HCT116 (cell line): ENCODE measurements around the gene MAPK7. TPM values are rescaled to one million over a fixed set of nuclear protein-coding genes. Genes with fewer than 3 reads are reported as not detected.

Experiments used
- ATAC-seq: fragments of 200-7000 bp; cut with Tn5 transposase; 2 replicates; pipeline ENCODE4 v1.9.1; 2020; ENCODE audit warnings: mild to moderate bottlenecking, moderate library complexity
- BruUV-seq: library from RNA; stranded (reverse); fragments of 400-500 nt; replicated peaks from 2 replicates; lab custom pipeline; 2021; lab: Mats Ljungman, UMichigan
- CTCF ChIA-PET: fragments of 300-600 bp; sonication (Branson Sonifier 250); formaldehyde crosslinking; loops from one replicate; lab custom pipeline; 2021; ENCODE audit warnings: antibody characterized with exemption; lab: Charles Lee
- POLR2A ChIA-PET: fragments of 300-600, 350-600 bp; sonication (Branson Sonifier 250); formaldehyde crosslinking; loops from one replicate; lab custom pipeline; 2021; ENCODE audit warnings: antibody characterized with exemption; lab: Charles Lee
- RAD21 ChIA-PET, 2 experiments: fragments of 300-600 bp; sonication (Branson Sonifier 250); formaldehyde crosslinking; loops; one replicate each; lab custom pipeline; 2023; ENCODE audit warnings: low total read pairs in 2 of 2; ENCODE audit not compliant: uncharacterized antibody in 2 of 2, unreplicated experiment in 2 of 2, low non-redundant PET in 1 of 2; lab: Charles Lee
- DNase-seq: peaks from one replicate; pipeline ENCODE4 v3.0.0-alpha.2; 2010; ENCODE audit warnings: low read depth, low spot score
- H2AFZ ChIP-seq: fragments of 200-600 bp; shearing (Covaris generic), sonication (generic); 2 replicates; pipeline ENCODE4 v1.6.1; 2017; ENCODE audit warnings: low read depth, mixed run types, mixed read lengths, antibody characterized with exemption, low read length; ENCODE audit not compliant: poor library complexity, severe bottlenecking
- H3K27ac ChIP-seq: 2 replicates; pipeline ENCODE4 v1.5.1; 2012; ENCODE audit warnings: low read depth, low read length
- H3K27me3 ChIP-seq: fragments of 200-600 bp; sonication (generic); 2 replicates; pipeline ENCODE4 v1.6.1; 2016; ENCODE audit warnings: mixed run types, low read length, mixed read lengths; ENCODE audit not compliant: insufficient read depth
- H3K36me3 ChIP-seq, 2 experiments: fragments of 200-500 bp in 1 of 2; fragments of 200-600 bp in 1 of 2; sonication (Bioruptor generic) in 1 of 2; sonication (generic) in 1 of 2; 2 replicates each; pipeline versions ENCODE4 v1.5.1 to v1.6.1; 2014 to 2016; ENCODE audit warnings: low read length in 2 of 2, inconsistent platforms in 1 of 2, mixed read lengths in 1 of 2, mixed run types in 1 of 2; ENCODE audit not compliant: insufficient read depth in 2 of 2, control insufficient read depth in 1 of 2
- H3K4me1 ChIP-seq, 2 experiments: fragments of 200-600 bp in 1 of 2; sonication (generic) in 1 of 2; 2 replicates each; pipeline versions ENCODE4 v1.5.1 to v1.6.1; 2012 to 2017; ENCODE audit warnings: low read length in 2 of 2, inconsistent platforms in 1 of 2, mild to moderate bottlenecking in 1 of 2, mixed read lengths in 1 of 2, mixed run types in 1 of 2, moderate library complexity in 1 of 2; ENCODE audit not compliant: insufficient read depth in 2 of 2, control insufficient read depth in 1 of 2
- H3K4me2 ChIP-seq: fragments of 200-600 bp; sonication (generic); 2 replicates; pipeline ENCODE4 v1.6.1; 2017; ENCODE audit warnings: mixed run types, low read length, mixed read lengths
- H3K4me3 ChIP-seq, 2 experiments: fragments of 200-600 bp in 1 of 2; sonication (generic) in 1 of 2; replicated peaks in 1 of 2; 2 replicates each; pipeline ENCODE4 v1.5.1; 2011 to 2016; ENCODE audit warnings: low read length in 2 of 2, control low read depth in 1 of 2, low read depth in 1 of 2, mild to moderate bottlenecking in 1 of 2, mixed read lengths in 1 of 2, mixed run types in 1 of 2
- H3K79me2 ChIP-seq: fragments of 200-600 bp; sonication (generic); 2 replicates; pipeline ENCODE4 v1.6.1; 2017; ENCODE audit warnings: mild to moderate bottlenecking, mixed run types, low read length, moderate library complexity, mixed read lengths; ENCODE audit not compliant: insufficient read depth
- H3K9ac ChIP-seq: fragments of 200-600 bp; sonication (generic); 2 replicates; pipeline ENCODE4 v1.6.1; 2016; ENCODE audit warnings: low read length, mixed read lengths
- H3K9me2 ChIP-seq: fragments of 200-600 bp; sonication (generic), shearing (Covaris generic); 2 replicates; pipeline ENCODE4 v1.6.1; 2017; ENCODE audit warnings: mixed run types, mild to moderate bottlenecking, moderate library complexity; ENCODE audit not compliant: insufficient read depth
- H3K9me3 ChIP-seq, 2 experiments: fragments of 200-500 bp in 1 of 2; fragments of 200-600 bp in 1 of 2; sonication (Bioruptor generic) in 1 of 2; sonication (generic) in 1 of 2; 2 replicates each; pipeline ENCODE4 v1.6.1; 2014 to 2017; ENCODE audit warnings: low read length in 2 of 2, mixed read lengths in 2 of 2, inconsistent platforms in 1 of 2, low read depth in 1 of 2, mild to moderate bottlenecking in 1 of 2, mixed run types in 1 of 2, moderate library complexity in 1 of 2; ENCODE audit not compliant: control insufficient read depth in 1 of 2, insufficient read depth in 1 of 2
- H4K20me1 ChIP-seq: fragments of 200-600 bp; sonication (generic), shearing (Covaris generic); 2 replicates; pipeline ENCODE4 v1.6.1; 2017; ENCODE audit warnings: mixed run types, mild to moderate bottlenecking, moderate library complexity; ENCODE audit not compliant: insufficient read depth
- ATF3 ChIP-seq: IDR thresholded peaks from 2 replicates; pipeline ENCODE4 v1.6.1; 2012
- CBX3 ChIP-seq: IDR thresholded peaks from 2 replicates; pipeline ENCODE4 v1.6.1; 2012; ENCODE audit warnings: low read depth
- CTCF ChIP-seq, 3 experiments: fragments of 200-600 bp in 1 of 3; sonication (generic) in 1 of 3; IDR thresholded peaks in 2 of 3; conservative IDR thresholded peaks in 1 of 3; 2 replicates each; pipeline ENCODE4 v1.5.1; 2012 to 2017; ENCODE audit warnings: low read depth in 2 of 3, low read length in 2 of 3, antibody characterized with exemption in 1 of 3, borderline replicate concordance in 1 of 3, control low read depth in 1 of 3, mild to moderate bottlenecking in 1 of 3, mixed read lengths in 1 of 3, mixed run types in 1 of 3, moderate library complexity in 1 of 3; ENCODE audit not compliant: insufficient read depth in 1 of 3
- ELF1 ChIP-seq: IDR thresholded peaks from 2 replicates; pipeline ENCODE4 v1.6.1; 2012; ENCODE audit warnings: low read depth, borderline replicate concordance
- EZH2 ChIP-seq: fragments of 200-600 bp; sonication (generic); IDR thresholded peaks from 2 replicates; pipeline ENCODE4 v1.6.1; 2017; ENCODE audit warnings: antibody characterized with exemption, mixed run types
- EZH2phosphoT487 ChIP-seq: fragments of 200-600 bp; IDR thresholded peaks from 2 replicates; pipeline ENCODE4 v1.6.1; 2018; ENCODE audit warnings: antibody characterized with exemption, borderline replicate concordance
- FOSL1 ChIP-seq: IDR thresholded peaks from 2 replicates; pipeline ENCODE4 v1.6.1; 2012; ENCODE audit warnings: low read depth
- MAX ChIP-seq: IDR thresholded peaks from 2 replicates; pipeline ENCODE4 v1.6.1; 2012
- POLR2AphosphoS5 ChIP-seq: IDR thresholded peaks from 2 replicates; pipeline ENCODE4 v1.6.1; 2011; ENCODE audit warnings: mild to moderate bottlenecking, low read depth, low read length, moderate library complexity
- RAD21 ChIP-seq: IDR thresholded peaks from 2 replicates; pipeline ENCODE4 v1.6.1; 2012; ENCODE audit warnings: low read depth, mild to moderate bottlenecking
- REST ChIP-seq: IDR thresholded peaks from 2 replicates; pipeline ENCODE4 v1.6.1; 2012; ENCODE audit warnings: low read depth
- SIN3A ChIP-seq: IDR thresholded peaks from 2 replicates; pipeline ENCODE4 v1.6.1; 2012; ENCODE audit warnings: low read depth
- SP1 ChIP-seq: IDR thresholded peaks from 2 replicates; pipeline ENCODE4 v1.6.1; 2012; ENCODE audit warnings: low read depth
- SRF ChIP-seq: IDR thresholded peaks from 2 replicates; pipeline ENCODE4 v1.6.1; 2012; ENCODE audit warnings: low read depth
- ZBTB33 ChIP-seq: IDR thresholded peaks from 2 replicates; pipeline ENCODE4 v1.6.1; 2011; ENCODE audit warnings: mild to moderate bottlenecking, low read length, moderate library complexity; ENCODE audit not compliant: insufficient replicate concordance; ENCODE audit errors: extremely low read depth
- ZFX ChIP-seq: fragments of 450-650 bp; IDR thresholded peaks from 2 replicates; pipeline ENCODE4 v1.6.1; 2017
- ZNF274 ChIP-seq: fragments of 200-500 bp; sonication (Bioruptor generic); IDR thresholded peaks from 2 replicates; pipeline ENCODE4 v1.6.1; 2014; ENCODE audit warnings: mild to moderate bottlenecking, low read depth, low read length, inconsistent platforms
- intact Hi-C: fragments of 100-400 bp; cut with micrococcal nuclease; formaldehyde crosslinking; loops from 2 replicates; pipeline ENCODE4 v1.10.0; 2022
- total RNA-seq: library from RNA; stranded (reverse); gene quantifications from one replicate; pipeline ENCODE4 v1.2.1, GENCODE V29; 2021; ENCODE audit not compliant: unreplicated experiment

MAPK7 gene
- total RNA-seq, 1 experiment from 2014 or later, result 15.3 TPM

GRCh38 chr17:19343256-19343630, 35.1 kb upstream of the MAPK7 start:
- H3K4me2 ChIP-seq, result no peak overlapping the region
- no TSS peak for BruUV-seq
- no peaks in the 10 kb centered on the region for H3K79me2 ChIP-seq
- ATAC-seq (no peak), DNase-seq (no peak)
- no peak for TF ChIP-seq SP1
- no peak for TF ChIP-seq ELF1
- no peak for TF ChIP-seq MAX
- TF ChIP-seq ZNF274, result no peak
- TF ChIP-seq FOSL1, result no peak
- TF ChIP-seq CBX3, result no peak
- TF ChIP-seq RAD21, result no peak
- no peak for TF ChIP-seq EZH2phosphoT487
- no peak for TF ChIP-seq EZH2
- no peak for TF ChIP-seq SRF
- no peak for TF ChIP-seq SIN3A
- no peak for TF ChIP-seq ZBTB33
- no peak for TF ChIP-seq ATF3
- no peak for TF ChIP-seq REST
- no peak for TF ChIP-seq POLR2AphosphoS5
- no peak for TF ChIP-seq CTCF (IDR thresholded peaks at IDR 0.05 in 2 of 3, conservative IDR thresholded peaks at IDR 0.05 in 1 of 3; ENCODE audit: borderline replicate concordance in 1 of 3, insufficient read depth in 1 of 3, low read depth in 2 of 3, low read length in 2 of 3)
- no peak for TF ChIP-seq ZFX
- intact Hi-C loops, result no loop called here
- no peaks in the 10 kb centered on the region; a peak in 1 of 4 replicates for H3K36me3 ChIP-seq
- H3K27ac ChIP-seq, result no peak overlapping the region
- no peaks in the 10 kb centered on the region for H3K27me3 ChIP-seq
- no peak overlapping the region for H3K4me3 ChIP-seq
- H3K4me1 ChIP-seq, result peaks cover 28% of the 10 kb centered on the region in 2 experiments
- ChIA-PET POLR2A (no interaction called here), RAD21 (no interaction called here), CTCF (no interaction called here)
- H2AFZ ChIP-seq, result no peak overlapping the region
- H3K9me3 ChIP-seq, result no peaks in the 10 kb centered on the region
- H3K9ac ChIP-seq, result no peak overlapping the region
- no peaks in the 10 kb centered on the region for H3K9me2 ChIP-seq
- no peaks in the 10 kb centered on the region for H4K20me1 ChIP-seq
